ENCODE data around the gene ENPEP. TPM values are rescaled to one million over a fixed set of nuclear protein-coding genes. Genes with fewer than 3 reads are reported as not detected.

The ENPEP gene
- total RNA-seq, 1 experiment from 2014 or later, result 5.6 TPM

- intact Hi-C loops (cut with micrococcal nuclease; ENCODE audit: unreplicated experiment), result no loop called here
- no peaks in the 10 kb centered on the region for H3K9me3 Mint-ChIP-seq (ENCODE audit: unreplicated experiment)
- no peaks in the 10 kb centered on the region for H3K36me3 Mint-ChIP-seq (ENCODE audit: insufficient read depth, unreplicated experiment)
- peaks cover 9% of the 10 kb centered on the region; the same call in 1 of the 2 replicates for H3K4me1 ChIP-seq
- H3K27me3 ChIP-seq (replicated peaks; ENCODE audit: control insufficient read depth, insufficient read depth, low read length), result no peaks in the 10 kb centered on the region
- H3K27me3 Mint-ChIP-seq (ENCODE audit: insufficient read depth, unreplicated experiment), result no peaks in the 10 kb centered on the region
- no peaks in the 10 kb centered on the region for H3K36me3 ChIP-seq (ENCODE audit: control insufficient read depth, insufficient read depth, low read length)
- BruUV-seq (replicated peaks), result no TSS peak
- no peaks in the 10 kb centered on the region for H3K9me3 ChIP-seq
- TF ChIP-seq CTCF (IDR thresholded peaks at IDR 0.05; ENCODE audit: insufficient read depth in 1 of 2, low read depth in 1 of 2, low read length in 1 of 2, severe bottlenecking in 1 of 2, unreplicated experiment in 1 of 2), result no peak
- no peak overlapping the region for H3K27ac Mint-ChIP-seq (ENCODE audit: unreplicated experiment)
- H3K4me1 Mint-ChIP-seq (ENCODE audit: low read depth, unreplicated experiment), result peaks cover 12% of the 10 kb centered on the region
- ChIA-PET POLR2A (no interaction called here), CTCF (no interaction called here)
- H3K4me3 ChIP-seq (ENCODE audit: low read depth, low read length), result no peak overlapping the region
- DNase-seq, result no peak
- H3K4me3 Mint-ChIP-seq (ENCODE audit: unreplicated experiment), result no peak overlapping the region
Observed at GRCh38 chr4:110489901-110490508, 14.1 kb downstream of the ENPEP start.

- no peak for TF ChIP-seq CTCF (IDR thresholded peaks at IDR 0.05; ENCODE audit: insufficient read depth in 1 of 2, low read depth in 1 of 2, low read length in 1 of 2, severe bottlenecking in 1 of 2, unreplicated experiment in 1 of 2)
- DNase-seq, result no peak
- no peak overlapping the region for H3K4me3 Mint-ChIP-seq (ENCODE audit: unreplicated experiment)
- no peaks in the 10 kb centered on the region for H3K9me3 ChIP-seq
- no TSS peak for BruUV-seq (replicated peaks)
- intact Hi-C loops (cut with micrococcal nuclease; ENCODE audit: unreplicated experiment), result no loop called here
- no peak overlapping the region for H3K27ac Mint-ChIP-seq (ENCODE audit: unreplicated experiment)
- 0 out of 2 replicates have a peak, but pooled peaks cover 3% of the 10 kb centered on the region for H3K4me1 ChIP-seq
- no peaks in the 10 kb centered on the region for H3K9me3 Mint-ChIP-seq (ENCODE audit: unreplicated experiment)
- H3K27me3 ChIP-seq (replicated peaks; ENCODE audit: control insufficient read depth, insufficient read depth, low read length), result no peaks in the 10 kb centered on the region
- no peaks in the 10 kb centered on the region for H3K27me3 Mint-ChIP-seq (ENCODE audit: insufficient read depth, unreplicated experiment)
- CTCF ChIA-PET, result no interaction called here
- H3K4me3 ChIP-seq (ENCODE audit: low read depth, low read length), result no peak overlapping the region
- no peaks in the 10 kb centered on the region for H3K36me3 Mint-ChIP-seq (ENCODE audit: insufficient read depth, unreplicated experiment)
- POLR2A ChIA-PET, result no interaction called here
- H3K4me1 Mint-ChIP-seq (ENCODE audit: low read depth, unreplicated experiment), result no peaks in the 10 kb centered on the region
- H3K36me3 ChIP-seq (ENCODE audit: control insufficient read depth, insufficient read depth, low read length), result no peaks in the 10 kb centered on the region
Observed at GRCh38 chr4:110492522-110492921, 16.6 kb downstream of the ENPEP start.

- BruUV-seq (replicated peaks), result no TSS peak
- Mint-ChIP-seq H3K27ac (ENCODE audit: unreplicated experiment) (no peak overlapping the region), H3K4me1 (ENCODE audit: low read depth, unreplicated experiment) (no peaks in the 10 kb centered on the region), H3K9me3 (ENCODE audit: unreplicated experiment) (no peaks in the 10 kb centered on the region), H3K36me3 (ENCODE audit: insufficient read depth, unreplicated experiment) (no peaks in the 10 kb centered on the region), H3K4me3 (ENCODE audit: unreplicated experiment) (no peak overlapping the region), H3K27me3 (ENCODE audit: insufficient read depth, unreplicated experiment) (no peaks in the 10 kb centered on the region)
- H3K9me3 ChIP-seq, result no peaks in the 10 kb centered on the region
- H3K4me3 ChIP-seq (ENCODE audit: low read depth, low read length), result no peak overlapping the region
- H3K4me1 ChIP-seq, result no peaks in the 10 kb centered on the region
- ChIA-PET POLR2A (no interaction called here), CTCF (no interaction called here)
- no peak for TF ChIP-seq CTCF (IDR thresholded peaks at IDR 0.05; ENCODE audit: insufficient read depth in 1 of 2, low read depth in 1 of 2, low read length in 1 of 2, severe bottlenecking in 1 of 2, unreplicated experiment in 1 of 2)
- intact Hi-C loops (cut with micrococcal nuclease; ENCODE audit: unreplicated experiment), result no loop called here
- no peaks in the 10 kb centered on the region for H3K36me3 ChIP-seq (ENCODE audit: control insufficient read depth, insufficient read depth, low read length)
- no peak for DNase-seq
- H3K27me3 ChIP-seq (replicated peaks; ENCODE audit: control insufficient read depth, insufficient read depth, low read length), result no peaks in the 10 kb centered on the region
Observed at GRCh38 chr4:110493520-110493919, 17.6 kb downstream of the ENPEP start.
